ENCODE measurements around the gene RBM18.

Gene RBM18

GRCh38 chr9:122218071-122218934 lies 46.3 kb downstream of the RBM18 start:
- no peak overlapping the region for H3K27ac ChIP-seq (ENCODE audit: low read depth, low read length)

GRCh38 chr9:122217640-122218039 lies 47.0 kb downstream of the RBM18 start:
- no peaks in the 10 kb centered on the region for H3K27me3 ChIP-seq (ENCODE audit: low read length)
- TF ChIP-seq, protein P1, sequence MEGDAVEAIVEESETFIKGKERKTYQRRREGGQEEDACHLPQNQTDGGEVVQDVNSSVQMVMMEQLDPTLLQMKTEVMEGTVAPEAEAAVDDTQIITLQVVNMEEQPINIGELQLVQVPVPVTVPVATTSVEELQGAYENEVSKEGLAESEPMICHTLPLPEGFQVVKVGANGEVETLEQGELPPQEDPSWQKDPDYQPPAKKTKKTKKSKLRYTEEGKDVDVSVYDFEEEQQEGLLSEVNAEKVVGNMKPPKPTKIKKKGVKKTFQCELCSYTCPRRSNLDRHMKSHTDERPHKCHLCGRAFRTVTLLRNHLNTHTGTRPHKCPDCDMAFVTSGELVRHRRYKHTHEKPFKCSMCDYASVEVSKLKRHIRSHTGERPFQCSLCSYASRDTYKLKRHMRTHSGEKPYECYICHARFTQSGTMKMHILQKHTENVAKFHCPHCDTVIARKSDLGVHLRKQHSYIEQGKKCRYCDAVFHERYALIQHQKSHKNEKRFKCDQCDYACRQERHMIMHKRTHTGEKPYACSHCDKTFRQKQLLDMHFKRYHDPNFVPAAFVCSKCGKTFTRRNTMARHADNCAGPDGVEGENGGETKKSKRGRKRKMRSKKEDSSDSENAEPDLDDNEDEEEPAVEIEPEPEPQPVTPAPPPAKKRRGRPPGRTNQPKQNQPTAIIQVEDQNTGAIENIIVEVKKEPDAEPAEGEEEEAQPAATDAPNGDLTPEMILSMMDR (IDR thresholded peaks at IDR 0.05; ENCODE audit: insufficient read depth, low read length, poor library complexity, severe bottlenecking), result no peak
- TF ChIP-seq EZH2phosphoT487 (conservative IDR thresholded peaks at IDR 0.05; ENCODE audit: low read length), result no peak
- H3K27ac ChIP-seq (ENCODE audit: low read depth, low read length), result no peak overlapping the region

More at GRCh38 chr9:122218071-122218934, 46.3 kb downstream of the RBM18 start:
- H3F3A ChIP-seq (ENCODE audit: insufficient read depth), result no peaks in the 10 kb centered on the region
- TF ChIP-seq EZH2phosphoT487 (conservative IDR thresholded peaks at IDR 0.05; ENCODE audit: low read length), result no peak
- TF ChIP-seq, protein P1 (IDR thresholded peaks at IDR 0.05; ENCODE audit: insufficient read depth, low read length, poor library complexity, severe bottlenecking), result no peak
- no peaks in the 10 kb centered on the region for H4K20me1 ChIP-seq (ENCODE audit: low read depth, low read length)
- H3K36me3 ChIP-seq (ENCODE audit: low read length), result no peaks in the 10 kb centered on the region
- no peak overlapping the region for H2AFZ ChIP-seq (ENCODE audit: low read depth, low read length, severe bottlenecking)
- no peak overlapping the region for H3K9ac ChIP-seq (ENCODE audit: low read length)
- H3K27me3 ChIP-seq (ENCODE audit: low read length), result no peaks in the 10 kb centered on the region
- H3K4me2 ChIP-seq (ENCODE audit: low read depth, low read length, poor library complexity, severe bottlenecking), result no peak overlapping the region
- H3K9me2 ChIP-seq (replicated peaks; ENCODE audit: insufficient read depth, low read length), result no peaks in the 10 kb centered on the region
- no peaks in the 10 kb centered on the region for H3K79me2 ChIP-seq (ENCODE audit: insufficient read depth, low read length)
- H3K4me3 ChIP-seq (ENCODE audit: insufficient read depth, low read length, poor library complexity, severe bottlenecking), result no peak overlapping the region
- H3K9me3 ChIP-seq (ENCODE audit: insufficient read depth, low read length), result no peaks in the 10 kb centered on the region

DNA sequence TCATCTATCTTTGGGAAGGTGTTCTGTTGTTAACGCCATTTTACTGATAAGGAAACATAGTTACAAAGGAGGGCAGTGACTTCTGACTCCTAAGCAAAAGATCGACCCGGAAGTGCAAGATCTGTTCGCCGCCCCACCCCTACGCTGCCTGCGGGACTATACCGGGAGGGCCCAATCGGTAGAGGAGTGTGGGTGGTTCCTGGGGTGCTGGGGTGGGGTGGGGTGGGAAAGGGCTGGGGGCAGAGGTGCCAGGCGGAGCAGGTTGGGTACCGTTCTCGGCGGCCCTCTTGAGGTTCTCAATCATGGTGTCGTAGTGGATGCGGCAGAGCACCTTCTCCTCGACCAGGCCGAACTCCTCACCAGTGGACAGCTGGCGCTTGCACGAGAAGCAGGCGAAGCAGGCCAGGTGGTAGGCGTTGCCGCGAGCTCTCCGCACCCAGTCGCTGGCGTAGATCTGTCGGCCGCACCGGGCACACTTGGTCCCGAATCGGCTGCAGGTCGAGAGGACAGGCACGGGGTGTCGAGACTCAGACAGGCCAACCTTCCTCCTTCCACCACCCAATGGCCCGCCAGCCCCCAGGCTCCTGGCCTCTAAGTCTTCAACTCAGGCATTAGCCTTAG lies 47.7 kb downstream of the RBM18 start:
- no peak overlapping the region for H3K4me3 ChIP-seq (ENCODE audit: insufficient read depth, low read length, poor library complexity, severe bottlenecking)
- no peaks in the 10 kb centered on the region for H4K20me1 ChIP-seq (ENCODE audit: low read depth, low read length)
- no peak overlapping the region for H2AFZ ChIP-seq (ENCODE audit: low read depth, low read length, severe bottlenecking)
- TF ChIP-seq, protein P1 (IDR thresholded peaks at IDR 0.05; ENCODE audit: insufficient read depth, low read length, poor library complexity, severe bottlenecking), result no peak
- TF ChIP-seq EZH2phosphoT487 (conservative IDR thresholded peaks at IDR 0.05; ENCODE audit: low read length), result no peak
- no peak overlapping the region for H3K27ac ChIP-seq (ENCODE audit: low read depth, low read length)
- no peaks in the 10 kb centered on the region for H3F3A ChIP-seq (ENCODE audit: insufficient read depth)
- no peaks in the 10 kb centered on the region for H3K9me3 ChIP-seq (ENCODE audit: insufficient read depth, low read length)
- H3K9ac ChIP-seq (ENCODE audit: low read length), result no peak overlapping the region
- no peaks in the 10 kb centered on the region for H3K27me3 ChIP-seq (ENCODE audit: low read length)
- no peak overlapping the region for H3K4me2 ChIP-seq (ENCODE audit: low read depth, low read length, poor library complexity, severe bottlenecking)
- H3K9me2 ChIP-seq (replicated peaks; ENCODE audit: insufficient read depth, low read length), result no peaks in the 10 kb centered on the region
- H3K79me2 ChIP-seq (ENCODE audit: insufficient read depth, low read length), result no peaks in the 10 kb centered on the region
- H3K36me3 ChIP-seq (ENCODE audit: low read length), result no peaks in the 10 kb centered on the region

More at GRCh38 chr9:122217640-122218039, 47.0 kb downstream of the RBM18 start:
- H3K9me3 ChIP-seq (ENCODE audit: insufficient read depth, low read length), result no peaks in the 10 kb centered on the region
- H2AFZ ChIP-seq (ENCODE audit: low read depth, low read length, severe bottlenecking), result no peak overlapping the region
- no peak overlapping the region for H3K9ac ChIP-seq (ENCODE audit: low read length)
- H4K20me1 ChIP-seq (ENCODE audit: low read depth, low read length), result no peaks in the 10 kb centered on the region
- no peaks in the 10 kb centered on the region for H3K79me2 ChIP-seq (ENCODE audit: insufficient read depth, low read length)
- H3K36me3 ChIP-seq (ENCODE audit: low read length), result no peaks in the 10 kb centered on the region
- no peaks in the 10 kb centered on the region for H3F3A ChIP-seq (ENCODE audit: insufficient read depth)
- H3K4me2 ChIP-seq (ENCODE audit: low read depth, low read length, poor library complexity, severe bottlenecking), result no peak overlapping the region
- no peak overlapping the region for H3K4me3 ChIP-seq (ENCODE audit: insufficient read depth, low read length, poor library complexity, severe bottlenecking)
- H3K9me2 ChIP-seq (replicated peaks; ENCODE audit: insufficient read depth, low read length), result no peaks in the 10 kb centered on the region

Measured in SU-DHL-6 (cell line).